ENCODE measurements around the gene TMEM243.

TMEM243 gene

GRCh38 chr7:87159538-87159937 is 60.0 kb downstream of the TMEM243 start:
- H3K4me3 ChIP-seq (ENCODE audit: low read depth, low read length) = no peak overlapping the region

- no peak overlapping the region for H3K4me3 ChIP-seq (ENCODE audit: low read depth, low read length)
These were observed 62.8 kb downstream of the TMEM243 start for GRCh38 chr7:87156709-87157108.

GRCh38 chr7:87155788-87156187 is 63.7 kb downstream of the TMEM243 start:
- H3K4me3 ChIP-seq (ENCODE audit: low read depth, low read length) = no peak overlapping the region

- no peak overlapping the region for H3K4me3 ChIP-seq (ENCODE audit: low read depth, low read length)
These were observed 65.0 kb downstream of the TMEM243 start for GRCh38 chr7:87154569-87154968.

GRCh38 chr7:87154166-87154565 is 65.4 kb downstream of the TMEM243 start:
- peak overlapping the region; percentile 80 for H3K4me3 ChIP-seq (ENCODE audit: low read depth, low read length)

GRCh38 chr7:87152897-87153641 is 66.5 kb downstream of the TMEM243 start:
- H3K4me3 ChIP-seq (ENCODE audit: low read depth, low read length) = peak overlapping the region; percentile 80

GRCh38 chr7:87152112-87152896 is 67.2 kb downstream of the TMEM243 start, which contains the start of gene DMTF1:
Gene DMTF1, plus strand, starts transcription at chr7:87152453. Its CDS starts 12,489 bp downstream, at chr7:87164942.
- H3K4me3 ChIP-seq (ENCODE audit: low read depth, low read length) = peak within 1 kb of the TSS; percentile 80

- peak overlapping the region; percentile 80 for H3K4me3 ChIP-seq (ENCODE audit: low read depth, low read length)
These were observed 67.8 kb downstream of the TMEM243 start for GRCh38 chr7:87151729-87152111.

- H3K4me3 ChIP-seq (ENCODE audit: low read depth, low read length) = peak overlapping the region; percentile 80
These were observed 68.4 kb downstream of the TMEM243 start for GRCh38 chr7:87151002-87151728.

- H3K4me3 ChIP-seq (ENCODE audit: low read depth, low read length) = no peak overlapping the region
These were observed 71.1 kb downstream of the TMEM243 start for GRCh38 chr7:87148332-87148955.

- no peak overlapping the region for H3K4me3 ChIP-seq (ENCODE audit: low read depth, low read length)
These were observed 72.0 kb downstream of the TMEM243 start for GRCh38 chr7:87147500-87147899.

GRCh38 chr7:87146740-87147386 is 72.7 kb downstream of the TMEM243 start:
- no peak overlapping the region for H3K4me3 ChIP-seq (ENCODE audit: low read depth, low read length)

Measured in iPS-11a (cell line).